HCT116 (cell line): ENCODE data around the gene ITGA1. TPM values are rescaled to one million over a fixed set of nuclear protein-coding genes. Genes with fewer than 3 reads are reported as not detected.

ENCODE experiments used
- ATAC-seq: fragments of 200-7000 bp; cut with Tn5 transposase; 2 replicates; pipeline ENCODE4 v1.9.1; 2020; ENCODE audit warnings: mild to moderate bottlenecking, moderate library complexity
- BruUV-seq: library from RNA; stranded (reverse); fragments of 400-500 nt; replicated peaks from 2 replicates; lab custom pipeline; 2021; lab: Mats Ljungman, UMichigan
- CTCF ChIA-PET: fragments of 300-600 bp; sonication (Branson Sonifier 250); formaldehyde crosslinking; loops from one replicate; lab custom pipeline; 2021; ENCODE audit warnings: antibody characterized with exemption; lab: Charles Lee
- POLR2A ChIA-PET: fragments of 300-600, 350-600 bp; sonication (Branson Sonifier 250); formaldehyde crosslinking; loops from one replicate; lab custom pipeline; 2021; ENCODE audit warnings: antibody characterized with exemption; lab: Charles Lee
- RAD21 ChIA-PET, 2 experiments: fragments of 300-600 bp; sonication (Branson Sonifier 250); formaldehyde crosslinking; loops; one replicate each; lab custom pipeline; 2023; ENCODE audit warnings: low total read pairs in 2 of 2; ENCODE audit not compliant: uncharacterized antibody in 2 of 2, unreplicated experiment in 2 of 2, low non-redundant PET in 1 of 2; lab: Charles Lee
- DNase-seq: peaks from one replicate; pipeline ENCODE4 v3.0.0-alpha.2; 2010; ENCODE audit warnings: low read depth, low spot score
- H2AFZ ChIP-seq: fragments of 200-600 bp; shearing (Covaris generic), sonication (generic); 2 replicates; pipeline ENCODE4 v1.6.1; 2017; ENCODE audit warnings: low read depth, mixed run types, mixed read lengths, antibody characterized with exemption, low read length; ENCODE audit not compliant: poor library complexity, severe bottlenecking
- H3K27ac ChIP-seq: 2 replicates; pipeline ENCODE4 v1.5.1; 2012; ENCODE audit warnings: low read depth, low read length
- H3K27me3 ChIP-seq: fragments of 200-600 bp; sonication (generic); 2 replicates; pipeline ENCODE4 v1.6.1; 2016; ENCODE audit warnings: mixed run types, low read length, mixed read lengths; ENCODE audit not compliant: insufficient read depth
- H3K36me3 ChIP-seq, 2 experiments: fragments of 200-500 bp in 1 of 2; fragments of 200-600 bp in 1 of 2; sonication (Bioruptor generic) in 1 of 2; sonication (generic) in 1 of 2; 2 replicates each; pipeline versions ENCODE4 v1.5.1 to v1.6.1; 2014 to 2016; ENCODE audit warnings: low read length in 2 of 2, inconsistent platforms in 1 of 2, mixed read lengths in 1 of 2, mixed run types in 1 of 2; ENCODE audit not compliant: insufficient read depth in 2 of 2, control insufficient read depth in 1 of 2
- H3K4me1 ChIP-seq, 2 experiments: fragments of 200-600 bp in 1 of 2; sonication (generic) in 1 of 2; 2 replicates each; pipeline versions ENCODE4 v1.5.1 to v1.6.1; 2012 to 2017; ENCODE audit warnings: low read length in 2 of 2, inconsistent platforms in 1 of 2, mild to moderate bottlenecking in 1 of 2, mixed read lengths in 1 of 2, mixed run types in 1 of 2, moderate library complexity in 1 of 2; ENCODE audit not compliant: insufficient read depth in 2 of 2, control insufficient read depth in 1 of 2
- H3K4me2 ChIP-seq: fragments of 200-600 bp; sonication (generic); 2 replicates; pipeline ENCODE4 v1.6.1; 2017; ENCODE audit warnings: mixed run types, low read length, mixed read lengths
- H3K4me3 ChIP-seq, 2 experiments: fragments of 200-600 bp in 1 of 2; sonication (generic) in 1 of 2; replicated peaks in 1 of 2; 2 replicates each; pipeline ENCODE4 v1.5.1; 2011 to 2016; ENCODE audit warnings: low read length in 2 of 2, control low read depth in 1 of 2, low read depth in 1 of 2, mild to moderate bottlenecking in 1 of 2, mixed read lengths in 1 of 2, mixed run types in 1 of 2
- H3K79me2 ChIP-seq: fragments of 200-600 bp; sonication (generic); 2 replicates; pipeline ENCODE4 v1.6.1; 2017; ENCODE audit warnings: mild to moderate bottlenecking, mixed run types, low read length, moderate library complexity, mixed read lengths; ENCODE audit not compliant: insufficient read depth
- H3K9ac ChIP-seq: fragments of 200-600 bp; sonication (generic); 2 replicates; pipeline ENCODE4 v1.6.1; 2016; ENCODE audit warnings: low read length, mixed read lengths
- H3K9me2 ChIP-seq: fragments of 200-600 bp; sonication (generic), shearing (Covaris generic); 2 replicates; pipeline ENCODE4 v1.6.1; 2017; ENCODE audit warnings: mixed run types, mild to moderate bottlenecking, moderate library complexity; ENCODE audit not compliant: insufficient read depth
- H3K9me3 ChIP-seq, 2 experiments: fragments of 200-500 bp in 1 of 2; fragments of 200-600 bp in 1 of 2; sonication (Bioruptor generic) in 1 of 2; sonication (generic) in 1 of 2; 2 replicates each; pipeline ENCODE4 v1.6.1; 2014 to 2017; ENCODE audit warnings: low read length in 2 of 2, mixed read lengths in 2 of 2, inconsistent platforms in 1 of 2, low read depth in 1 of 2, mild to moderate bottlenecking in 1 of 2, mixed run types in 1 of 2, moderate library complexity in 1 of 2; ENCODE audit not compliant: control insufficient read depth in 1 of 2, insufficient read depth in 1 of 2
- H4K20me1 ChIP-seq: fragments of 200-600 bp; sonication (generic), shearing (Covaris generic); 2 replicates; pipeline ENCODE4 v1.6.1; 2017; ENCODE audit warnings: mixed run types, mild to moderate bottlenecking, moderate library complexity; ENCODE audit not compliant: insufficient read depth
- CBX3 ChIP-seq: IDR thresholded peaks from 2 replicates; pipeline ENCODE4 v1.6.1; 2012; ENCODE audit warnings: low read depth
- CEBPB ChIP-seq: IDR thresholded peaks from 2 replicates; pipeline ENCODE4 v1.6.1; 2012; ENCODE audit warnings: low read depth
- CTCF ChIP-seq, 3 experiments: fragments of 200-600 bp in 1 of 3; sonication (generic) in 1 of 3; IDR thresholded peaks in 2 of 3; conservative IDR thresholded peaks in 1 of 3; 2 replicates each; pipeline ENCODE4 v1.5.1; 2012 to 2017; ENCODE audit warnings: low read depth in 2 of 3, low read length in 2 of 3, antibody characterized with exemption in 1 of 3, borderline replicate concordance in 1 of 3, control low read depth in 1 of 3, mild to moderate bottlenecking in 1 of 3, mixed read lengths in 1 of 3, mixed run types in 1 of 3, moderate library complexity in 1 of 3; ENCODE audit not compliant: insufficient read depth in 1 of 3
- EGR1 ChIP-seq: IDR thresholded peaks from 2 replicates; pipeline ENCODE4 v1.6.1; 2012; ENCODE audit warnings: low read depth
- ELF1 ChIP-seq: IDR thresholded peaks from 2 replicates; pipeline ENCODE4 v1.6.1; 2012; ENCODE audit warnings: low read depth, borderline replicate concordance
- EZH2phosphoT487 ChIP-seq: fragments of 200-600 bp; IDR thresholded peaks from 2 replicates; pipeline ENCODE4 v1.6.1; 2018; ENCODE audit warnings: antibody characterized with exemption, borderline replicate concordance
- FOSL1 ChIP-seq: IDR thresholded peaks from 2 replicates; pipeline ENCODE4 v1.6.1; 2012; ENCODE audit warnings: low read depth
- JUND ChIP-seq: IDR thresholded peaks from 2 replicates; pipeline ENCODE4 v1.6.1; 2012
- POLR2A ChIP-seq: IDR thresholded peaks from 2 replicates; pipeline ENCODE4 v1.7.0; 2011; ENCODE audit warnings: borderline replicate concordance; ENCODE audit not compliant: insufficient read depth, insufficient read length; ENCODE audit errors: extremely low read depth
- POLR2AphosphoS5 ChIP-seq: IDR thresholded peaks from 2 replicates; pipeline ENCODE4 v1.6.1; 2011; ENCODE audit warnings: mild to moderate bottlenecking, low read depth, low read length, moderate library complexity
- RAD21 ChIP-seq: IDR thresholded peaks from 2 replicates; pipeline ENCODE4 v1.6.1; 2012; ENCODE audit warnings: low read depth, mild to moderate bottlenecking
- SIN3A ChIP-seq: IDR thresholded peaks from 2 replicates; pipeline ENCODE4 v1.6.1; 2012; ENCODE audit warnings: low read depth
- SRF ChIP-seq: IDR thresholded peaks from 2 replicates; pipeline ENCODE4 v1.6.1; 2012; ENCODE audit warnings: low read depth
- TCF7L2 ChIP-seq: IDR thresholded peaks from 2 replicates; pipeline ENCODE4 v1.7.0; 2011; ENCODE audit warnings: borderline replicate concordance, inconsistent platforms; ENCODE audit not compliant: insufficient read depth, insufficient read length; ENCODE audit errors: extremely low read depth
- YY1 ChIP-seq: IDR thresholded peaks from 2 replicates; pipeline ENCODE4 v1.6.1; 2011; ENCODE audit warnings: low read length, low read depth, moderate library complexity, mild to moderate bottlenecking; ENCODE audit not compliant: insufficient replicate concordance; ENCODE audit errors: extremely low read depth
- ZFX ChIP-seq: fragments of 450-650 bp; IDR thresholded peaks from 2 replicates; pipeline ENCODE4 v1.6.1; 2017
- ZNF274 ChIP-seq: fragments of 200-500 bp; sonication (Bioruptor generic); IDR thresholded peaks from 2 replicates; pipeline ENCODE4 v1.6.1; 2014; ENCODE audit warnings: mild to moderate bottlenecking, low read depth, low read length, inconsistent platforms
- intact Hi-C: fragments of 100-400 bp; cut with micrococcal nuclease; formaldehyde crosslinking; loops from 2 replicates; pipeline ENCODE4 v1.10.0; 2022
- total RNA-seq: library from RNA; stranded (reverse); gene quantifications from one replicate; pipeline ENCODE4 v1.2.1, GENCODE V29; 2021; ENCODE audit not compliant: unreplicated experiment
- TF ChIP-seq, protein P1 (sequence below): IDR thresholded peaks from 2 replicates; pipeline ENCODE4 v1.6.1; 2012; ENCODE audit warnings: low read depth
- TF ChIP-seq, protein P2 (sequence below): IDR thresholded peaks from 2 replicates; pipeline ENCODE4 v1.6.1; 2012
- TF ChIP-seq, protein P3 (sequence below): IDR thresholded peaks from 2 replicates; pipeline ENCODE4 v1.6.1; 2012

ITGA1 gene
- total RNA-seq, 1 experiment from 2014 or later = 1.8 TPM

- no peak overlapping the region for H2AFZ ChIP-seq
- no TSS peak for BruUV-seq
- DNase-seq = no peak
- H3K36me3 ChIP-seq = no peaks in the 10 kb centered on the region
- no peaks in the 10 kb centered on the region for H3K9me3 ChIP-seq
- H3K4me2 ChIP-seq = no peak overlapping the region
- no peak overlapping the region for H3K27ac ChIP-seq
- H3K4me1 ChIP-seq = no peaks in the 10 kb centered on the region
- ATAC-seq = no peak
- no peaks in the 10 kb centered on the region for H3K79me2 ChIP-seq
- no peaks in the 10 kb centered on the region for H3K9me2 ChIP-seq
- CTCF ChIA-PET = no interaction called here
- no peak overlapping the region for H3K4me3 ChIP-seq
- RAD21 ChIA-PET = no interaction called here
- POLR2A ChIA-PET = no interaction called here
- H4K20me1 ChIP-seq = no peaks in the 10 kb centered on the region
- H3K9ac ChIP-seq = no peak overlapping the region
- intact Hi-C loops = no loop called here
- no peak for TF ChIP-seq EZH2phosphoT487
- no peak for TF ChIP-seq TCF7L2
- TF ChIP-seq, protein P1, sequence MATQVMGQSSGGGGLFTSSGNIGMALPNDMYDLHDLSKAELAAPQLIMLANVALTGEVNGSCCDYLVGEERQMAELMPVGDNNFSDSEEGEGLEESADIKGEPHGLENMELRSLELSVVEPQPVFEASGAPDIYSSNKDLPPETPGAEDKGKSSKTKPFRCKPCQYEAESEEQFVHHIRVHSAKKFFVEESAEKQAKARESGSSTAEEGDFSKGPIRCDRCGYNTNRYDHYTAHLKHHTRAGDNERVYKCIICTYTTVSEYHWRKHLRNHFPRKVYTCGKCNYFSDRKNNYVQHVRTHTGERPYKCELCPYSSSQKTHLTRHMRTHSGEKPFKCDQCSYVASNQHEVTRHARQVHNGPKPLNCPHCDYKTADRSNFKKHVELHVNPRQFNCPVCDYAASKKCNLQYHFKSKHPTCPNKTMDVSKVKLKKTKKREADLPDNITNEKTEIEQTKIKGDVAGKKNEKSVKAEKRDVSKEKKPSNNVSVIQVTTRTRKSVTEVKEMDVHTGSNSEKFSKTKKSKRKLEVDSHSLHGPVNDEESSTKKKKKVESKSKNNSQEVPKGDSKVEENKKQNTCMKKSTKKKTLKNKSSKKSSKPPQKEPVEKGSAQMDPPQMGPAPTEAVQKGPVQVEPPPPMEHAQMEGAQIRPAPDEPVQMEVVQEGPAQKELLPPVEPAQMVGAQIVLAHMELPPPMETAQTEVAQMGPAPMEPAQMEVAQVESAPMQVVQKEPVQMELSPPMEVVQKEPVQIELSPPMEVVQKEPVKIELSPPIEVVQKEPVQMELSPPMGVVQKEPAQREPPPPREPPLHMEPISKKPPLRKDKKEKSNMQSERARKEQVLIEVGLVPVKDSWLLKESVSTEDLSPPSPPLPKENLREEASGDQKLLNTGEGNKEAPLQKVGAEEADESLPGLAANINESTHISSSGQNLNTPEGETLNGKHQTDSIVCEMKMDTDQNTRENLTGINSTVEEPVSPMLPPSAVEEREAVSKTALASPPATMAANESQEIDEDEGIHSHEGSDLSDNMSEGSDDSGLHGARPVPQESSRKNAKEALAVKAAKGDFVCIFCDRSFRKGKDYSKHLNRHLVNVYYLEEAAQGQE = no peak
- TF ChIP-seq, protein P2, sequence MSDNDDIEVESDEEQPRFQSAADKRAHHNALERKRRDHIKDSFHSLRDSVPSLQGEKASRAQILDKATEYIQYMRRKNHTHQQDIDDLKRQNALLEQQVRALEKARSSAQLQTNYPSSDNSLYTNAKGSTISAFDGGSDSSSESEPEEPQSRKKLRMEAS = no peak
- TF ChIP-seq CBX3 = no peak
- no peak for TF ChIP-seq CTCF (IDR thresholded peaks at IDR 0.05 in 2 of 3, conservative IDR thresholded peaks at IDR 0.05 in 1 of 3; ENCODE audit: borderline replicate concordance in 1 of 3, insufficient read depth in 1 of 3, low read depth in 2 of 3, low read length in 2 of 3)
- no peak for TF ChIP-seq YY1
- no peak for TF ChIP-seq FOSL1
- TF ChIP-seq ELF1 = no peak
- TF ChIP-seq ZFX = no peak
- TF ChIP-seq CEBPB = no peak
- TF ChIP-seq POLR2A = no peak
- no peak for TF ChIP-seq SRF
- TF ChIP-seq RAD21 = no peak
- TF ChIP-seq EGR1 = no peak
- TF ChIP-seq SIN3A = no peak
- TF ChIP-seq ZNF274 = no peak
- TF ChIP-seq, protein P3, sequence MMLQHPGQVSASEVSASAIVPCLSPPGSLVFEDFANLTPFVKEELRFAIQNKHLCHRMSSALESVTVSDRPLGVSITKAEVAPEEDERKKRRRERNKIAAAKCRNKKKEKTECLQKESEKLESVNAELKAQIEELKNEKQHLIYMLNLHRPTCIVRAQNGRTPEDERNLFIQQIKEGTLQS = no peak
- no peak for TF ChIP-seq JUND
- no peak for TF ChIP-seq POLR2AphosphoS5
- H3K27me3 ChIP-seq = no peaks in the 10 kb centered on the region
These were observed 66.6 kb downstream of the ITGA1 start for GRCh38 chr5:52854301-52854700.
